Ovary (tissue), 3 donors: ENCODE results near the gene SMARCC1.
"Not testable (repeated sequence)": the region's sequence is repeated elsewhere in the genome, so short reads cannot be mapped to it uniquely, and the experiment has no call there.

Experiments
- POLR2A ChIP-seq: fragments of 450-650 bp; IDR thresholded peaks from one replicate; pipeline ENCODE4 v1.6.1; 2017; ENCODE audit warnings: antibody characterized with exemption, mild to moderate bottlenecking, moderate library complexity
- TF ChIP-seq, protein P1 (sequence below), 3 donors: fragments of 450-650 bp in 2 of 3; fragments of 200-600 bp in 1 of 3; IDR thresholded peaks; one replicate each; pipeline versions ENCODE4 v1.5.1 to v1.8.0; 2016 to 2022; ENCODE audit warnings: antibody characterized with exemption in 3 of 3, mild to moderate bottlenecking in 1 of 3
- donor health status: DM: no; HTN: no; CAD: no.

DNA sequence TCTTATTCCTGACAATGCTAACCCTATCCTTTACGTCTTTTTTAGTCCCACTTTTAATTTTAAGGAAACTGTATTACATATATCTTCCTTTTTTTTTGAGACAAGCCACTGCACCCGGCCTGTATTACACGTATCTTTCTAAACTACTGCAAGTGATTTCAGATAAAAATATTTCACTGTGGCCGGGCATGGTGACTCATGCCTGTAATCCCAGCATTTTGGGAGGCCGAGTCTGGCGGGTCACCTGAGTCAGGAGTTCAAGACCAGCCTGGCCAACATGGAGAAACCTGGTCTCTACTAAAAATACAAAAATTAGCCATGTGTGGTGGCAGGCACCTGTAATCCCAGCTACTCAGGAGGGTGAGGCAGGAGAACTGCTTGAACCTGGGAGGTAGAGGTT is 38.3 kb downstream of the SMARCC1 start:
- TF ChIP-seq, protein P1, sequence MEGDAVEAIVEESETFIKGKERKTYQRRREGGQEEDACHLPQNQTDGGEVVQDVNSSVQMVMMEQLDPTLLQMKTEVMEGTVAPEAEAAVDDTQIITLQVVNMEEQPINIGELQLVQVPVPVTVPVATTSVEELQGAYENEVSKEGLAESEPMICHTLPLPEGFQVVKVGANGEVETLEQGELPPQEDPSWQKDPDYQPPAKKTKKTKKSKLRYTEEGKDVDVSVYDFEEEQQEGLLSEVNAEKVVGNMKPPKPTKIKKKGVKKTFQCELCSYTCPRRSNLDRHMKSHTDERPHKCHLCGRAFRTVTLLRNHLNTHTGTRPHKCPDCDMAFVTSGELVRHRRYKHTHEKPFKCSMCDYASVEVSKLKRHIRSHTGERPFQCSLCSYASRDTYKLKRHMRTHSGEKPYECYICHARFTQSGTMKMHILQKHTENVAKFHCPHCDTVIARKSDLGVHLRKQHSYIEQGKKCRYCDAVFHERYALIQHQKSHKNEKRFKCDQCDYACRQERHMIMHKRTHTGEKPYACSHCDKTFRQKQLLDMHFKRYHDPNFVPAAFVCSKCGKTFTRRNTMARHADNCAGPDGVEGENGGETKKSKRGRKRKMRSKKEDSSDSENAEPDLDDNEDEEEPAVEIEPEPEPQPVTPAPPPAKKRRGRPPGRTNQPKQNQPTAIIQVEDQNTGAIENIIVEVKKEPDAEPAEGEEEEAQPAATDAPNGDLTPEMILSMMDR (IDR thresholded peaks at IDR 0.05) = not testable (repeated sequence)
- TF ChIP-seq POLR2A = not testable (repeated sequence)
